B cell (primary cell): ENCODE measurements around the gene R3HDM4. TPM values are rescaled to one million over a fixed set of nuclear protein-coding genes. Genes with fewer than 3 reads are reported as not detected.

Source experiments
- ATAC-seq: fragments of 200-7000 bp; cut with Tn5 transposase; one replicate; pipeline ENCODE4 v1.10.0; 2021; ENCODE audit warnings: low read depth, mild to moderate bottlenecking, moderate number of reproducible peaks, moderate library complexity
- CTCF ChIA-PET: fragments of 350-600 bp; sonication (Branson Sonifier 250); formaldehyde crosslinking; loops from one replicate; lab custom pipeline; 2021; ENCODE audit warnings: antibody characterized with exemption, inconsistent platforms; lab: Charles Lee
- POLR2A ChIA-PET: fragments of 350-600 bp; sonication (Branson Sonifier 250); formaldehyde crosslinking; loops from one replicate; lab custom pipeline; 2021; ENCODE audit warnings: antibody characterized with exemption; lab: Charles Lee
- DNase-seq: peaks from one replicate; pipeline ENCODE4 v3.0.0; 2013
- H2AFZ ChIP-seq: 2 replicates; pipeline ENCODE4 v1.6.1; 2012; ENCODE audit warnings: mild to moderate bottlenecking, low read depth, low read length; ENCODE audit not compliant: insufficient read depth, poor library complexity, severe bottlenecking
- H3K27ac ChIP-seq, 2 donors: 1 replicate in 1 of 2; 2 replicates in 1 of 2; pipeline ENCODE4 v1.5.1; 2012 to 2013; ENCODE audit warnings: low read length in 2 of 2, mild to moderate bottlenecking in 2 of 2, moderate library complexity in 1 of 2
- H3K27me3 ChIP-seq, 4 experiments: fragments of 200-600 bp in 1 of 4; sonication (generic) in 1 of 4; replicated peaks in 1 of 4; 1 replicate in 2 of 4; 2 replicates in 2 of 4; pipeline versions ENCODE4 v1.6.1 to v1.7.0; 2013 to 2016; ENCODE audit warnings: low read length in 3 of 4, mild to moderate bottlenecking in 2 of 4, mixed read lengths in 1 of 4, moderate library complexity in 1 of 4; ENCODE audit not compliant: insufficient read depth in 4 of 4, control insufficient read depth in 3 of 4; ENCODE audit errors: control extremely low read depth in 1 of 4
- H3K36me3 ChIP-seq, 2 experiments: replicated peaks in 1 of 2; 1 replicate in 1 of 2; 2 replicates in 1 of 2; pipeline versions ENCODE4 v1.6.1 to v1.7.1; 2013; ENCODE audit warnings: low read length in 1 of 2; ENCODE audit not compliant: insufficient read depth in 2 of 2, control insufficient read depth in 1 of 2; ENCODE audit errors: control extremely low read depth in 1 of 2, extremely low read depth in 1 of 2
- H3K4me1 ChIP-seq, 2 donors: fragments of 200-600 bp in 1 of 2; sonication (generic) in 1 of 2; 1 replicate in 1 of 2; 2 replicates in 1 of 2; pipeline versions ENCODE4 v1.5.1 to v1.6.1; 2013 to 2017; ENCODE audit warnings: low read length in 2 of 2; ENCODE audit not compliant: control insufficient read depth in 2 of 2, insufficient read depth in 2 of 2
- H3K4me2 ChIP-seq: replicated peaks from 2 replicates; pipeline ENCODE3; 2012; ENCODE audit warnings: mild to moderate bottlenecking, low read depth, low read length; ENCODE audit not compliant: poor library complexity, severe bottlenecking
- H3K4me3 ChIP-seq, 5 experiments: fragments of 200-600 bp in 1 of 5; sonication (generic) in 1 of 5; 1 replicate in 3 of 5; 2 replicates in 2 of 5; pipeline versions ENCODE4 v1.5.1 to v1.7.0; 2011 to 2016; ENCODE audit warnings: low read length in 4 of 5, mild to moderate bottlenecking in 4 of 5, low read depth in 2 of 5, control low read depth in 1 of 5, moderate library complexity in 1 of 5; ENCODE audit not compliant: insufficient read depth in 1 of 5; ENCODE audit errors: control extremely low read depth in 1 of 5, extremely low read depth in 1 of 5
- H3K79me2 ChIP-seq: fragments of 200-600 bp; sonication (generic); one replicate; pipeline ENCODE4 v1.6.0; 2016; ENCODE audit warnings: low read length; ENCODE audit not compliant: control insufficient read depth, insufficient read depth
- H3K9ac ChIP-seq: fragments of 200-600 bp; sonication (generic); 2 replicates; pipeline ENCODE4 v1.6.1; 2017; ENCODE audit warnings: mild to moderate bottlenecking, low read length, moderate library complexity
- H3K9me3 ChIP-seq, 3 donors: one replicate each; pipeline versions ENCODE4 v1.6.1 to v1.7.1; 2013; ENCODE audit warnings: low read length in 2 of 3; ENCODE audit not compliant: control insufficient read depth in 2 of 3, insufficient read depth in 1 of 3; ENCODE audit errors: control extremely low read depth in 1 of 3
- H4K20me1 ChIP-seq: 2 replicates; pipeline ENCODE4 v1.6.0; 2012; ENCODE audit warnings: mild to moderate bottlenecking, low read length; ENCODE audit not compliant: insufficient read depth, control insufficient read depth, poor library complexity, severe bottlenecking
- H3K27ac Mint-ChIP-seq: one replicate; pipeline ENCODE4 v1.8.0; 2021; ENCODE audit warnings: mixed read lengths
- H3K27me3 Mint-ChIP-seq: one replicate; pipeline ENCODE4 v1.8.0; 2021; ENCODE audit warnings: mixed read lengths
- H3K4me1 Mint-ChIP-seq: one replicate; pipeline ENCODE4 v1.8.0; 2021; ENCODE audit warnings: mixed read lengths
- H3K4me3 Mint-ChIP-seq: one replicate; pipeline ENCODE4 v1.8.0; 2021; ENCODE audit warnings: mixed read lengths
- H3K9me3 Mint-ChIP-seq: one replicate; pipeline ENCODE4 v1.8.0; 2022; ENCODE audit warnings: mixed read lengths; ENCODE audit not compliant: insufficient read depth
- EZH2 ChIP-seq: IDR thresholded peaks from 2 replicates; pipeline ENCODE4 v1.6.1; 2012; ENCODE audit warnings: borderline replicate concordance, low read depth, mild to moderate bottlenecking, moderate library complexity, low read length; ENCODE audit not compliant: insufficient read depth, poor library complexity, severe bottlenecking
- WGBS: methylation state at CpG from one replicate; pipeline ENCODE4 v1.1.5; 2013; ENCODE audit warnings: missing lambda C conversion rate; ENCODE audit not compliant: insufficient coverage; 5-methylcytosine and 5-hydroxymethylcytosine counted together
- intact Hi-C: fragments of 100-400 bp; cut with micrococcal nuclease; formaldehyde crosslinking; loops from one replicate; pipeline ENCODE4 v1.10.0; 2022
- polyA plus RNA-seq: library from polyadenylated mRNA; depleted of rRNA; stranded (reverse); fragments of >200 nt; gene quantifications from 2 replicates; pipeline ENCODE4 v1.2.3, GENCODE V29; 2012
- total RNA-seq, 2 donors: library from RNA; stranded (reverse); fragments of 120-200 nt in 1 of 2; gene quantifications; 1 replicate in 1 of 2; 2 replicates in 1 of 2; pipeline versions ENCODE4 v1.2.3 to v1.2.4, GENCODE V29; 2013 to 2022
- TF ChIP-seq, protein P1 (sequence below): fragments of 200-600 bp; IDR thresholded peaks from one replicate; pipeline ENCODE4 v1.8.0; 2022; ENCODE audit warnings: antibody characterized with exemption, mild to moderate bottlenecking

Gene R3HDM4
- total and polyA plus RNA-seq, 2 donors (not counting 1 experiment from before 2014, with no cell fraction given), result 168 to 176 TPM

DNA sequence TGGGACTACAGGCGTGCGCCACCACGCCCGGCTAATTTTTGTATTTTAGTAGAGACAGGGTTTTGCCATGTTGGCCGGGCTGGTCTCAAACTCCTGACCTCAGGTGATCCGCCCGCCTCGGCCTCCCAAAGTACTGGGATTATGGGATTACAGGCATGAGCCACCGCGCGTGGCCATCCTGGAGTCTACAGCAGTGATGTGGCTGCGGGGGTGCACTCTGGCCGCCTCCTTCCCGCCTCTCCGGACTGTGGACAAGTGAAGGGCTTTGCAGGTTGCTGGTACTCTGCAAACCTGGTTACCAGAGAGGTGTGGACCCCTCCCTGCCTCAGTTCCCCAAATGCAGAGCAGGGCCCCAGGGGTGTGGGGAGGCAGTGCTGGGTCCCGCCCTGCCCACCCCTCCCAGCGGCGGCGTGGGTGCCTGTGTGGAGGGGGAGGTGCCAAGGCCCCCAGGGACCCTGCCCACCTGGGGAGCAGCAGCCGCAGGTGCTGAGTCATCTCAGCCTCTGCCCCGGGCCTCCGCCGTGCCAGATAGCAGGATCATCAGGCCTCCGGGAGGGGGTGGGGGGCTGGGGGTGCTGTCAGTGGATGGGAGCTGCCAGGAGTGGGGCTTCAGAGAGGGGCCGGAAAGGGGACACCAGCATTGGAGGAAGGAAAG, 36.0 kb upstream of the R3HDM4 start:
- CTCF ChIA-PET, result interaction anchor here (1.3 to 4.2 kb wide), 3 partner anchors 16 to 34 kb away, joined by 4 to 26 read pairs (median 6); partner anchors contain the start of gene WDR18
- 70% methylated on average over 8 of the region's 25 CpGs for WGBS
- no peaks in the 10 kb centered on the region for H3K27me3 ChIP-seq
- H3K4me2 ChIP-seq, result peak overlapping the region; percentile 56
- Mint-ChIP-seq H3K27ac (peak overlapping the region; percentile 65), H3K4me1 (peaks cover 58% of the 10 kb centered on the region), H3K27me3 (no peaks in the 10 kb centered on the region), H3K4me3 (peak overlapping the region; percentile 37), H3K9me3 (no peaks in the 10 kb centered on the region)
- peaks cover 43 to 69% of the 10 kb centered on the region in 2 donors for H3K4me1 ChIP-seq
- H3K79me2 ChIP-seq, result peaks cover 41% of the 10 kb centered on the region
- H4K20me1 ChIP-seq, result peaks cover 18% of the 10 kb centered on the region
- no peak overlapping the region for H3K4me3 ChIP-seq
- POLR2A ChIA-PET, result interaction anchor here (0.6 to 1.2 kb wide), 7 partner anchors 9 to 134 kb away, joined by 3 to 11 read pairs (median 3); partner anchors contain the start of genes ARHGAP45 and WDR18
- ATAC-seq (no peak), DNase-seq (peak; percentile 38)
- no peak for TF ChIP-seq EZH2
- TF ChIP-seq, protein P1, sequence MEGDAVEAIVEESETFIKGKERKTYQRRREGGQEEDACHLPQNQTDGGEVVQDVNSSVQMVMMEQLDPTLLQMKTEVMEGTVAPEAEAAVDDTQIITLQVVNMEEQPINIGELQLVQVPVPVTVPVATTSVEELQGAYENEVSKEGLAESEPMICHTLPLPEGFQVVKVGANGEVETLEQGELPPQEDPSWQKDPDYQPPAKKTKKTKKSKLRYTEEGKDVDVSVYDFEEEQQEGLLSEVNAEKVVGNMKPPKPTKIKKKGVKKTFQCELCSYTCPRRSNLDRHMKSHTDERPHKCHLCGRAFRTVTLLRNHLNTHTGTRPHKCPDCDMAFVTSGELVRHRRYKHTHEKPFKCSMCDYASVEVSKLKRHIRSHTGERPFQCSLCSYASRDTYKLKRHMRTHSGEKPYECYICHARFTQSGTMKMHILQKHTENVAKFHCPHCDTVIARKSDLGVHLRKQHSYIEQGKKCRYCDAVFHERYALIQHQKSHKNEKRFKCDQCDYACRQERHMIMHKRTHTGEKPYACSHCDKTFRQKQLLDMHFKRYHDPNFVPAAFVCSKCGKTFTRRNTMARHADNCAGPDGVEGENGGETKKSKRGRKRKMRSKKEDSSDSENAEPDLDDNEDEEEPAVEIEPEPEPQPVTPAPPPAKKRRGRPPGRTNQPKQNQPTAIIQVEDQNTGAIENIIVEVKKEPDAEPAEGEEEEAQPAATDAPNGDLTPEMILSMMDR, result no peak
- peaks cover 0 to 4% (median 0%) of the 10 kb centered on the region in 3 donors for H3K9me3 ChIP-seq
- peak overlapping the region; percentile 11 to 85 for H3K27ac ChIP-seq
- H3K9ac ChIP-seq, result no peak overlapping the region
- no peak overlapping the region for H2AFZ ChIP-seq
- no peaks in the 10 kb centered on the region for H3K36me3 ChIP-seq
- intact Hi-C loops, result no loop called here
